ENCODE measurements around the gene PACS1. TPM values are rescaled to one million over a fixed set of nuclear protein-coding genes. Genes with fewer than 3 reads are reported as not detected.

Gene PACS1
- total RNA-seq, 1 donor from 2014 or later = 50.8 TPM

GRCh38 chr11:66268244-66268951, 198.3 kb downstream of the PACS1 start, which contains the start of gene RAB1B:
RAB1B (plus strand) TSS chr11:66268639; CDS start chr11:66268680, 41 bp downstream.
- no peaks in the 10 kb centered on the region for H3K9me3 ChIP-seq
- peaks cover 39% of the 10 kb centered on the region for H3K36me3 ChIP-seq
- H3K4me1 ChIP-seq = peaks cover 29% of the 10 kb centered on the region
- H3K27ac ChIP-seq = peak within 1 kb of the TSS; percentile 91
- intact Hi-C loops (cut with DNase I) = no loop called here
- DNase-seq (peak; percentile 100), ATAC-seq (peak; percentile 95)
- no peak for TF ChIP-seq CTCF (IDR thresholded peaks at IDR 0.05)
- H3K27me3 ChIP-seq (ENCODE audit: low read depth) = no peaks in the 10 kb centered on the region
- peak within 1 kb of the TSS; percentile 81 for H3K4me3 ChIP-seq

- no peaks in the 10 kb centered on the region for H3K27me3 ChIP-seq (ENCODE audit: low read depth)
- ATAC-seq = no peak
- H3K4me1 ChIP-seq = peaks cover 29% of the 10 kb centered on the region
- no peak for TF ChIP-seq CTCF (IDR thresholded peaks at IDR 0.05)
- no peaks in the 10 kb centered on the region for H3K9me3 ChIP-seq
- peak overlapping the region; percentile 91 for H3K27ac ChIP-seq
- H3K4me3 ChIP-seq = peak overlapping the region; percentile 81
- peaks cover 39% of the 10 kb centered on the region for H3K36me3 ChIP-seq
- intact Hi-C loops (cut with DNase I) = no loop called here
- DNase-seq = no peak
Measured at GRCh38 chr11:66268952-66269905, 199.2 kb downstream of the PACS1 start.

GRCh38 chr11:66271816-66272215, 201.7 kb downstream of the PACS1 start:
- H3K27me3 ChIP-seq (ENCODE audit: low read depth) = no peaks in the 10 kb centered on the region
- no peak for TF ChIP-seq CTCF (IDR thresholded peaks at IDR 0.05)
- H3K27ac ChIP-seq = no peak overlapping the region
- H3K9me3 ChIP-seq = no peaks in the 10 kb centered on the region
- no peak overlapping the region for H3K4me3 ChIP-seq
- peaks cover 53% of the 10 kb centered on the region for H3K36me3 ChIP-seq
- DNase-seq = no peak
- H3K4me1 ChIP-seq = peaks cover 24% of the 10 kb centered on the region
- no peak for ATAC-seq
- intact Hi-C loops (cut with DNase I) = no loop called here

- H3K27me3 ChIP-seq (ENCODE audit: low read depth) = no peaks in the 10 kb centered on the region
- intact Hi-C loops (cut with DNase I) = no loop called here
- DNase-seq = no peak
- H3K36me3 ChIP-seq = peaks cover 54% of the 10 kb centered on the region
- H3K9me3 ChIP-seq = no peaks in the 10 kb centered on the region
- no peak overlapping the region for H3K27ac ChIP-seq
- H3K4me1 ChIP-seq = peaks cover 23% of the 10 kb centered on the region
- H3K4me3 ChIP-seq = no peak overlapping the region
- no peak for ATAC-seq
- TF ChIP-seq CTCF (IDR thresholded peaks at IDR 0.05) = no peak
Measured at GRCh38 chr11:66272596-66272995, 202.5 kb downstream of the PACS1 start.

GRCh38 chr11:66274219-66274618, 204.1 kb downstream of the PACS1 start:
- no peak overlapping the region for H3K27ac ChIP-seq
- peaks cover 54% of the 10 kb centered on the region for H3K36me3 ChIP-seq
- H3K4me1 ChIP-seq = peaks cover 28% of the 10 kb centered on the region
- no peak overlapping the region for H3K4me3 ChIP-seq
- ATAC-seq (no peak), DNase-seq (no peak)
- no peaks in the 10 kb centered on the region for H3K9me3 ChIP-seq
- TF ChIP-seq CTCF (IDR thresholded peaks at IDR 0.05) = no peak
- H3K27me3 ChIP-seq (ENCODE audit: low read depth) = no peaks in the 10 kb centered on the region
- intact Hi-C loops (cut with DNase I) = no loop called here
